OCI-LY7 (cell line): ENCODE results near the gene RAPGEF2. TPM values are rescaled to one million over a fixed set of nuclear protein-coding genes. Genes with fewer than 3 reads are reported as not detected.

Experiments used
- BruUV-seq: library from RNA; stranded (reverse); fragments of 400-500 nt; replicated peaks from 2 replicates; lab custom pipeline; 2021; lab: Mats Ljungman, UMichigan
- CTCF ChIA-PET: fragments of 300-600 bp; sonication (Branson Sonifier 250); formaldehyde crosslinking; loops from one replicate; lab custom pipeline; 2022; ENCODE audit warnings: antibody characterized with exemption; ENCODE audit not compliant: unreplicated experiment; lab: Charles Lee
- POLR2A ChIA-PET: fragments of 300-600 bp; sonication (Branson Sonifier 250); formaldehyde crosslinking; loops from one replicate; lab custom pipeline; 2022; ENCODE audit warnings: antibody characterized with exemption; lab: Charles Lee
- DNase-seq: peaks from one replicate; pipeline ENCODE4 v3.0.0-alpha.2; 2015; ENCODE audit warnings: low spot score
- H2AFZ ChIP-seq: fragments of 200-600 bp; sonication (generic), shearing (Covaris generic); 2 replicates; pipeline ENCODE4 v1.6.1; 2014; ENCODE audit warnings: mild to moderate bottlenecking, antibody characterized with exemption, low read length, moderate library complexity
- H3K27ac ChIP-seq: fragments of 200-600 bp; sonication (generic); 2 replicates; pipeline ENCODE4 v1.5.1; 2014; ENCODE audit warnings: mixed run types, low read depth, mild to moderate bottlenecking, moderate library complexity, low read length, inconsistent platforms; ENCODE audit not compliant: poor library complexity, severe bottlenecking
- H3K36me3 ChIP-seq: fragments of 200-600 bp; sonication (generic); 2 replicates; pipeline ENCODE4 v1.6.1; 2014; ENCODE audit warnings: mild to moderate bottlenecking, antibody characterized with exemption, low read length, moderate library complexity, mixed read lengths; ENCODE audit not compliant: insufficient read depth
- H3K4me1 ChIP-seq: fragments of 200-600 bp; sonication (generic); 2 replicates; pipeline ENCODE4 v1.5.1; 2014; ENCODE audit warnings: mild to moderate bottlenecking, low read length; ENCODE audit not compliant: insufficient read depth, poor library complexity, severe bottlenecking
- H3K4me2 ChIP-seq: fragments of 200-600 bp; sonication (generic); 2 replicates; pipeline ENCODE4 v1.6.1; 2014; ENCODE audit warnings: mild to moderate bottlenecking, low read length
- H3K4me3 ChIP-seq: fragments of 200-600 bp; sonication (generic); 2 replicates; pipeline ENCODE4 v1.5.1; 2014; ENCODE audit warnings: mild to moderate bottlenecking, low read depth, low read length; ENCODE audit not compliant: poor library complexity, severe bottlenecking
- H3K79me2 ChIP-seq: fragments of 200-600 bp; sonication (generic); 2 replicates; pipeline ENCODE4 v1.6.1; 2016; ENCODE audit warnings: low read depth, mild to moderate bottlenecking, low read length, moderate library complexity, mixed read lengths; ENCODE audit not compliant: insufficient read depth
- H3K9me2 ChIP-seq: fragments of 200-600 bp; sonication (generic); 2 replicates; pipeline ENCODE4 v1.6.1; 2016; ENCODE audit warnings: mild to moderate bottlenecking, low read length, mixed read lengths; ENCODE audit not compliant: insufficient read depth
- H3K9me3 ChIP-seq: fragments of 200-600 bp; sonication (generic); 2 replicates; pipeline ENCODE4 v1.6.1; 2014; ENCODE audit warnings: mild to moderate bottlenecking, mixed run types, low read length, mixed read lengths
- H4K20me1 ChIP-seq: fragments of 200-600 bp; sonication (generic); 2 replicates; pipeline ENCODE4 v1.6.1; 2014; ENCODE audit warnings: mild to moderate bottlenecking, antibody characterized with exemption, low read length, moderate library complexity, mixed read lengths; ENCODE audit not compliant: insufficient read depth
- CTCF ChIP-seq: fragments of 200-600 bp; sonication (generic); conservative IDR thresholded peaks from 2 replicates; pipeline ENCODE4 v1.5.1; 2014; ENCODE audit warnings: mild to moderate bottlenecking, antibody characterized with exemption, low read length, moderate library complexity, mixed read lengths
- EZH2phosphoT487 ChIP-seq: fragments of 200-600 bp; sonication (generic); IDR thresholded peaks from 2 replicates; pipeline ENCODE4 v1.6.1; 2018; ENCODE audit warnings: low read depth, borderline replicate concordance, mild to moderate bottlenecking, mixed run types, antibody characterized with exemption, low read length, moderate library complexity, mixed read lengths
- intact Hi-C: fragments of 100-400 bp; cut with micrococcal nuclease; formaldehyde crosslinking; loops from one replicate; pipeline ENCODE4 v1.10.0; 2022; ENCODE audit not compliant: unreplicated experiment
- total RNA-seq, 2 experiments: library from RNA; depleted of rRNA in 1 of 2; stranded (reverse); fragments of >200 nt in 1 of 2; shearing (Covaris generic) in 1 of 2; gene quantifications; 2 replicates each; pipeline ENCODE4 v1.2.3, GENCODE V29; 2014 to 2022

The RAPGEF2 gene
- total RNA-seq, 2 experiments from 2014 or later: 4.6 to 6.5 TPM

- Histone ChIP-seq H3K4me2 (no peak overlapping the region), H4K20me1 (no peaks in the 10 kb centered on the region), H3K79me2 (no peaks in the 10 kb centered on the region), H3K27ac (no peak overlapping the region), H3K4me3 (no peak overlapping the region), H3K9me2 (no peaks in the 10 kb centered on the region), H3K9me3 (no peaks in the 10 kb centered on the region), H3K36me3 (no peaks in the 10 kb centered on the region), H2AFZ (no peak overlapping the region), H3K4me1 (no peaks in the 10 kb centered on the region)
- ChIA-PET POLR2A (no interaction called here), CTCF (no interaction called here)
- DNase-seq: no peak
- intact Hi-C loops: no loop called here
- TF ChIP-seq EZH2phosphoT487: no peak
- TF ChIP-seq CTCF: no peak
- BruUV-seq: no TSS peak
Observed at GRCh38 chr4:159240687-159241086, 137.8 kb downstream of the RAPGEF2 start.

- no TSS peak for BruUV-seq
- TF ChIP-seq CTCF: no peak
- no peak for TF ChIP-seq EZH2phosphoT487
- ChIA-PET POLR2A (no interaction called here), CTCF (no interaction called here)
- Histone ChIP-seq H3K79me2 (no peaks in the 10 kb centered on the region), H3K36me3 (no peaks in the 10 kb centered on the region), H3K4me3 (no peak overlapping the region), H3K4me1 (no peaks in the 10 kb centered on the region), H4K20me1 (no peaks in the 10 kb centered on the region), H3K4me2 (no peak overlapping the region), H3K9me2 (no peaks in the 10 kb centered on the region), H3K27ac (no peak overlapping the region), H3K9me3 (no peaks in the 10 kb centered on the region), H2AFZ (no peak overlapping the region)
- DNase-seq: no peak
- intact Hi-C loops: no loop called here
Observed at GRCh38 chr4:159242427-159242826, 139.5 kb downstream of the RAPGEF2 start.

- ChIA-PET POLR2A (interaction anchor here (0.6 to 0.9 kb wide), 3 partner anchors 13 to 1458 kb away, joined by 3 to 5 read pairs (median 4); no protein-coding TSS in a partner anchor), CTCF (no interaction called here)
- TF ChIP-seq EZH2phosphoT487: no peak
- TF ChIP-seq CTCF: no peak
- Histone ChIP-seq H4K20me1 (no peaks in the 10 kb centered on the region), H3K79me2 (no peaks in the 10 kb centered on the region), H3K9me2 (no peaks in the 10 kb centered on the region), H2AFZ (no peak overlapping the region), H3K27ac (no peak overlapping the region), H3K4me2 (no peak overlapping the region), H3K36me3 (no peaks in the 10 kb centered on the region), H3K4me3 (no peak overlapping the region), H3K9me3 (no peaks in the 10 kb centered on the region), H3K4me1 (no peaks in the 10 kb centered on the region)
- DNase-seq: no peak
- intact Hi-C loops: no loop called here
- no TSS peak for BruUV-seq
Observed at GRCh38 chr4:159248384-159249178, 145.7 kb downstream of the RAPGEF2 start.
